Upper lobe of left lung (tissue), 6 donors: ENCODE results near the gene NEDD8. TPM values are rescaled to one million over a fixed set of nuclear protein-coding genes. Genes with fewer than 3 reads are reported as not detected.
A peak's percentile ranks its signal among the peaks of the same experiment; 100 is the strongest.

ENCODE experiments used
- ATAC-seq, 2 donors: fragments of 200-7000 bp; cut with Tn5 transposase; one replicate each; pipeline ENCODE4 v1.9.1; 2022; ENCODE audit warnings: mild to moderate bottlenecking in 2 of 2, moderate library complexity in 2 of 2; ENCODE audit not compliant: low FRiP score in 2 of 2
- DNase-seq, 2 donors: peaks; one replicate each; pipeline ENCODE4 v3.0.0-alpha.2; 2019 to 2020
- H3K27ac ChIP-seq, 4 donors: fragments of 200-600 bp; sonication (generic); one replicate each; pipeline ENCODE4 v1.5.1; 2016 to 2019
- H3K27me3 ChIP-seq, 4 donors: fragments of 200-600 bp; sonication (generic); one replicate each; pipeline ENCODE4 v1.5.1; 2017 to 2019
- H3K36me3 ChIP-seq, 4 donors: fragments of 200-600 bp; sonication (generic); one replicate each; pipeline ENCODE4 v1.5.1; 2016 to 2019
- H3K4me1 ChIP-seq, 4 donors: fragments of 200-600 bp; sonication (generic); one replicate each; pipeline ENCODE4 v1.5.1; 2018 to 2019
- H3K4me3 ChIP-seq, 4 donors: fragments of 200-600 bp; sonication (generic); one replicate each; pipeline ENCODE4 v1.5.1; 2017 to 2019; ENCODE audit warnings: mild to moderate bottlenecking in 2 of 4, moderate library complexity in 1 of 4
- H3K9me3 ChIP-seq, 4 donors: fragments of 200-600 bp; sonication (generic); one replicate each; pipeline ENCODE4 v1.5.1; 2018 to 2019
- EP300 ChIP-seq, 4 donors: sonication (generic); formaldehyde crosslinking; IDR thresholded peaks; one replicate each; pipeline ENCODE4 v1.5.1; 2017; ENCODE audit warnings: antibody characterized with exemption in 4 of 4, control low read depth in 2 of 4
- POLR2A ChIP-seq, 4 donors: fragments of 450-650 bp; IDR thresholded peaks; one replicate each; pipeline ENCODE4 v1.5.1; 2016 to 2017; ENCODE audit warnings: antibody characterized with exemption in 4 of 4, mild to moderate bottlenecking in 2 of 4
- POLR2AphosphoS5 ChIP-seq, 2 donors: sonication (generic); formaldehyde crosslinking; IDR thresholded peaks; one replicate each; pipeline ENCODE4 v1.5.1; 2017; ENCODE audit warnings: antibody characterized with exemption in 2 of 2
- WGBS, 2 donors: methylation state at CpG; one replicate each; pipeline ENCODE4 v1.1.5; 2017 to 2018; 5-methylcytosine and 5-hydroxymethylcytosine counted together
- total RNA-seq, 6 donors: library from RNA; depleted of rRNA in 4 of 6; stranded (reverse); fragments of >200 nt in 4 of 6; gene quantifications; one replicate each; pipeline versions ENCODE4 v1.1.0 to v1.2.1, GENCODE V29; 2016 to 2021
- TF ChIP-seq, protein P1 (sequence below), 6 experiments: fragments of 450-650 bp in 4 of 6; fragments of 200-600 bp in 2 of 6; sonication (generic) in 2 of 6; IDR thresholded peaks; one replicate each; pipeline ENCODE4 v1.5.1; 2016 to 2019; ENCODE audit warnings: antibody characterized with exemption in 6 of 6
- donor health status: DM: no; HTN: no; CAD: no; lungs with moderate emphysema.
- donor health status: DM: no; HTN: yes; CAD: no; lungs with severe emphysema.

NEDD8 gene
- total RNA-seq, 6 donors from 2014 or later: 39.8 to 144 (median 121) TPM

DNA sequence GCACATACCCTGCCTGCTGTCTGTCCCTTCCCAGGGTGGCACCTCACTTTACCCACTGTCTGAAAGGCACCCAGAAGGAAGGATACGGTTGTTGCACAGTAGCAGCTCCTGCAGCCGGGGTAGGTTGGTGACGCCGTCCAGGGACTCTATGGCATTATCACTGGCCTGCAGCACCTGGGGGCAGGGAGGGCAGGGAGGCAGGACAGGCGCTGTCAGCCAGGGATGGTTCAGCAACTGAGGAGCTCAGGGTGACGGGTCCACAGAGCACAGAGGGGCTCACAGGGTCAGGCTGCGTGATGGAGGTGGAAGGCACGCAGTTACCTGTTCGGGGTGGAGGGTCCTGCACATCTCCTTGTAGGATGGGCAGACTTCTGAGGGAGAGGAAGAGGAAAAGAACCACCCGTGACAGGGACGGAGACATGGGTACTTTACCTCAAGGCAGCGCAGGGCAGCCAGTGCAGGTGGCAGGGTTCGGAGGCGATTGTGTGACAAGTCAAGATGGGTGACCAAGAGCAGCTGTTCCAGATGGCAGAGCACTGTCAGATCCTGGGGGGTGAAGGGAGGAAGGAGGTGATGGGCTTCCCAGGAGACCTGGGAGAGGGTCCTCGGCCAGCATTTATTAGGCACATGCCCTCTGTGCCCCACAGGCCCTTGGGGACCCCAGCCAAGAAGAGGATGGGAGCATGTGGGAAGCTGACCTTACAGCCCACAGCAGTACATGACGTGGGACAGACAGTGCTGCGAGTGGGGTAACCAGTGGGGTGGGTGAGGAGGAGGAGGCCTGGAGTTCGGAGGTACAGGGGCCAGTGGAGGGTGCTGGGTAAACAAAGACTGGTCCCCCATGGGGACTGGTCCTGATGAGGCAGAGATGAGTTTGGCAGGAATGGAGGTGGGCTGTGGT lies 34.4 kb upstream of the NEDD8 start:
- Histone ChIP-seq H3K27me3 (no peaks in the 10 kb centered on the region), H3K9me3 (no peaks in the 10 kb centered on the region), H3K27ac (no peak overlapping the region), H3K36me3 (peaks cover 7 to 54% (median 38%) of the 10 kb centered on the region in 4 donors), H3K4me3 (no peak overlapping the region), H3K4me1 (peaks cover 0 to 8% (median 7%) of the 10 kb centered on the region in 4 donors)
- ATAC-seq (no peak), DNase-seq (no peak)
- 86 to 92% methylated on average over 17 to 18 of the region's 18 CpGs for WGBS, 2 donors
- TF ChIP-seq POLR2A (IDR thresholded peaks at IDR 0.05): no peak
- TF ChIP-seq, protein P1, sequence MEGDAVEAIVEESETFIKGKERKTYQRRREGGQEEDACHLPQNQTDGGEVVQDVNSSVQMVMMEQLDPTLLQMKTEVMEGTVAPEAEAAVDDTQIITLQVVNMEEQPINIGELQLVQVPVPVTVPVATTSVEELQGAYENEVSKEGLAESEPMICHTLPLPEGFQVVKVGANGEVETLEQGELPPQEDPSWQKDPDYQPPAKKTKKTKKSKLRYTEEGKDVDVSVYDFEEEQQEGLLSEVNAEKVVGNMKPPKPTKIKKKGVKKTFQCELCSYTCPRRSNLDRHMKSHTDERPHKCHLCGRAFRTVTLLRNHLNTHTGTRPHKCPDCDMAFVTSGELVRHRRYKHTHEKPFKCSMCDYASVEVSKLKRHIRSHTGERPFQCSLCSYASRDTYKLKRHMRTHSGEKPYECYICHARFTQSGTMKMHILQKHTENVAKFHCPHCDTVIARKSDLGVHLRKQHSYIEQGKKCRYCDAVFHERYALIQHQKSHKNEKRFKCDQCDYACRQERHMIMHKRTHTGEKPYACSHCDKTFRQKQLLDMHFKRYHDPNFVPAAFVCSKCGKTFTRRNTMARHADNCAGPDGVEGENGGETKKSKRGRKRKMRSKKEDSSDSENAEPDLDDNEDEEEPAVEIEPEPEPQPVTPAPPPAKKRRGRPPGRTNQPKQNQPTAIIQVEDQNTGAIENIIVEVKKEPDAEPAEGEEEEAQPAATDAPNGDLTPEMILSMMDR (IDR thresholded peaks at IDR 0.05): no peak

- Histone ChIP-seq H3K4me3 (no peak overlapping the region), H3K27me3 (no peaks in the 10 kb centered on the region), H3K36me3 (peaks cover 7 to 48% (median 34%) of the 10 kb centered on the region in 4 donors), H3K9me3 (no peaks in the 10 kb centered on the region), H3K4me1 (peaks cover 0 to 9% (median 3%) of the 10 kb centered on the region in 4 donors), H3K27ac (no peak overlapping the region)
- peak in 1 of 2 donors; percentile 43 for DNase-seq
- TF ChIP-seq POLR2A (IDR thresholded peaks at IDR 0.05): no peak
- TF ChIP-seq, protein P1 (IDR thresholded peaks at IDR 0.05): no peak
- TF ChIP-seq EP300 (IDR thresholded peaks at IDR 0.05): no peak
- no peak for TF ChIP-seq POLR2AphosphoS5 (IDR thresholded peaks at IDR 0.05)
- WGBS, 2 donors: 78 to 87% methylated on average over 6 of the region's 6 CpGs
- no peak for ATAC-seq
Measured at GRCh38 chr14:24264298-24264697, 32.1 kb upstream of the NEDD8 start.

GRCh38 chr14:24263848-24264247 lies 31.7 kb upstream of the NEDD8 start:
- ATAC-seq: no peak
- DNase-seq: no peak
- TF ChIP-seq EP300 (IDR thresholded peaks at IDR 0.05): no peak
- TF ChIP-seq, protein P1 (IDR thresholded peaks at IDR 0.05): no peak
- TF ChIP-seq POLR2A (IDR thresholded peaks at IDR 0.05): no peak
- TF ChIP-seq POLR2AphosphoS5 (IDR thresholded peaks at IDR 0.05): no peak
- no peaks in the 10 kb centered on the region for H3K9me3 ChIP-seq
- H3K4me1 ChIP-seq: peaks cover 0 to 13% (median 8%) of the 10 kb centered on the region in 4 donors
- H3K27me3 ChIP-seq: no peaks in the 10 kb centered on the region
- H3K4me3 ChIP-seq: no peak overlapping the region
- H3K27ac ChIP-seq: no peak overlapping the region
- peaks cover 7 to 43% (median 30%) of the 10 kb centered on the region in 4 donors for H3K36me3 ChIP-seq
- 74 to 76% methylated on average over 6 of the region's 6 CpGs for WGBS, 2 donors

DNA sequence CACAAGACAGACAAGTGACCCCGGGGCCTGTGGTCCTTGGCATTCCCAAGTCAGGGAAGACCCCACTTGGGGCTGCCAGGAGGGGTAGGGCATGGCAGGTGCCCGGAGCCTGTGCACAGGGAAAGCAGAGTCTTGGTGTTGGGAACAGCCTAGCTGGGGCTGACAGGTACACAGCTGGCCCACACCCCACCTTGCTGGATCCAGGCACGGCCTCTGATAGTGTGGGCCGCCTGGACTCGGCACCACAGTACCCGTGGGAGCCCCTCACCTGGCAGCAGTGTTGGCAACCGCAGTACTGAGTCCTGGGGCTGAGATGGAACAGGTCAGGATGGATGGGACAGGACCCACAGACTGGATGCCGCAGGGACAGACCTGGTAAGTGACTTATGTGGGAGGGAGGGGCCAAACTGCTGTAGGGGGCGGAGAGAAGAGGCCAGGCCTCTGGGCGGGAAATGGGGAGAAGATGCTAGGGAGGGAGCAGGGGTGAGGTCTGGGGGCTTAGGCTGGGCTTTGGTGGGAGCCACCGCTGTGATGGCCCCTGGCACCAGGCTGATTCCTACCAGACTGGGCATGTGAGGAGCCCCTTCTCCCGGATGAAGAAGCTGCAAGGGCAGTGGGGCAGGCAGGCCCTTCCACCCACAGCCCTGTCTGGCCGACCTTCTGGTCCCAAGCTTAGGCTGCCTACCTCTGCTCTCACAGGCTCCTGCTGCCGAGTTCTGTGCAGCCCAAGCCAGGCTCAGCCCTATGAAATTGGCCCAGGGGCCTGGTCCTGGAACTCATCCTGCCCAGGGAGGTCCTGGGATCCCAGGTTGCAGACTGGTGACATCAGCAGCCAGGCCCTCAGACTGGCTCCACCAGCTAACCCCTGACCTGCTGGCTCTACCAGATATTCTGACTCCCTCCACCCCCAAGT lies 30.9 kb upstream of the NEDD8 start, which contains the start of gene TGM1:
TSS of gene TGM1 (minus strand) at position 357 of the 913 bp plus-strand sequence. CDS start 825 bp downstream, outside the sequence.
- no peak within 1 kb of the TSS for H3K4me3 ChIP-seq
- no peak for ATAC-seq
- TF ChIP-seq POLR2AphosphoS5 (IDR thresholded peaks at IDR 0.05) (no peak), EP300 (IDR thresholded peaks at IDR 0.05) (no peak), POLR2A (IDR thresholded peaks at IDR 0.05) (no peak)
- TF ChIP-seq, protein P1 (IDR thresholded peaks at IDR 0.05): no peak
- H3K4me1 ChIP-seq: peaks cover 0 to 19% (median 9%) of the 10 kb centered on the region in 4 donors
- H3K27ac ChIP-seq: no peak within 1 kb of the TSS
- no peaks in the 10 kb centered on the region for H3K9me3 ChIP-seq
- DNase-seq: peak in 1 of 2 donors; percentile 48
- peaks cover 7 to 36% (median 27%) of the 10 kb centered on the region in 4 donors for H3K36me3 ChIP-seq
- 79 to 92% methylated on average over 5 to 13 of the region's 14 CpGs for WGBS, 2 donors
- no peaks in the 10 kb centered on the region for H3K27me3 ChIP-seq
